ENCODE measurements around the gene EGFLAM. TPM values are rescaled to one million over a fixed set of nuclear protein-coding genes. Genes with fewer than 3 reads are reported as not detected.

The EGFLAM gene
- total RNA-seq, 4 donors from 2014 or later: 6.6 to 13.6 (median 9.8) TPM

- intact Hi-C loops (cut with DNase I): no loop called here
- DNase-seq (ENCODE audit: extremely low spot score): no peak
- peaks cover 14 to 37% (median 31%) of the 10 kb centered on the region in 4 donors for H3K4me1 ChIP-seq
- no peaks in the 10 kb centered on the region for H3K9me3 ChIP-seq
- no peaks in the 10 kb centered on the region for H3K36me3 ChIP-seq
- no peaks in the 10 kb centered on the region for H3K27me3 ChIP-seq
- no peak for TF ChIP-seq EP300 (IDR thresholded peaks at IDR 0.05)
- no peak for TF ChIP-seq CTCF (IDR thresholded peaks at IDR 0.05)
- no peak for TF ChIP-seq POLR2A (IDR thresholded peaks at IDR 0.05; ENCODE audit: low read depth)
- no peak for TF ChIP-seq POLR2AphosphoS5 (IDR thresholded peaks at IDR 0.05)
- no peak overlapping the region for H3K27ac ChIP-seq (replicated peaks in 1 of 4)
- no peak overlapping the region for H3K4me3 ChIP-seq
- 100% methylated on average over 1 of the region's 1 CpG for WGBS
These were observed 173.0 kb downstream of the EGFLAM start for GRCh38 chr5:38431242-38431853.

GRCh38 chr5:38433160-38433861 lies 175.0 kb downstream of the EGFLAM start:
- peak overlapping the region; percentile 32 to 73 (median 48) for H3K27ac ChIP-seq (replicated peaks in 1 of 4)
- intact Hi-C loops (cut with DNase I): no loop called here
- no peak overlapping the region for H3K4me3 ChIP-seq
- TF ChIP-seq CTCF (IDR thresholded peaks at IDR 0.05): peak in 1 of 3 experiments; percentile 43
- TF ChIP-seq POLR2AphosphoS5 (IDR thresholded peaks at IDR 0.05): peak in 1 of 2 donors; percentile 30
- TF ChIP-seq POLR2A (IDR thresholded peaks at IDR 0.05; ENCODE audit: low read depth): no peak
- no peak for DNase-seq (ENCODE audit: extremely low spot score)
- 9% methylated on average over 6 of the region's 6 CpGs for WGBS
- H3K9me3 ChIP-seq: no peaks in the 10 kb centered on the region
- H3K27me3 ChIP-seq: no peaks in the 10 kb centered on the region
- no peaks in the 10 kb centered on the region for H3K36me3 ChIP-seq
- H3K4me1 ChIP-seq: peaks cover 14 to 43% (median 31%) of the 10 kb centered on the region in 4 donors

- Histone ChIP-seq H3K36me3 (no peaks in the 10 kb centered on the region), H3K4me1 (peaks cover 14 to 43% (median 31%) of the 10 kb centered on the region in 4 donors), H3K27ac (replicated peaks in 1 of 4) (peak overlapping the region in 3 of 4 donors; percentile 28 to 73 (median 48)), H3K4me3 (no peak overlapping the region), H3K27me3 (no peaks in the 10 kb centered on the region), H3K9me3 (no peaks in the 10 kb centered on the region)
- peak; percentile 30 to 40 for TF ChIP-seq POLR2AphosphoS5 (IDR thresholded peaks at IDR 0.05)
- no peak for TF ChIP-seq EP300 (IDR thresholded peaks at IDR 0.05)
- 78% methylated on average over 7 of the region's 7 CpGs for WGBS
- intact Hi-C loops (cut with DNase I): no loop called here
- no peak for DNase-seq (ENCODE audit: extremely low spot score)
These were observed 176.8 kb downstream of the EGFLAM start for GRCh38 chr5:38434966-38435705.

GRCh38 chr5:38438757-38439156 lies 180.4 kb downstream of the EGFLAM start:
- 92% methylated on average over 1 of the region's 1 CpG for WGBS
- no peak overlapping the region for H3K4me3 ChIP-seq
- no peaks in the 10 kb centered on the region for H3K36me3 ChIP-seq
- H3K4me1 ChIP-seq: peaks cover 2 to 34% (median 22%) of the 10 kb centered on the region in 4 donors
- TF ChIP-seq EP300 (IDR thresholded peaks at IDR 0.05): no peak
- no peak for DNase-seq (ENCODE audit: extremely low spot score)
- no peaks in the 10 kb centered on the region for H3K27me3 ChIP-seq
- no peak overlapping the region for H3K27ac ChIP-seq (replicated peaks in 1 of 4)
- intact Hi-C loops (cut with DNase I): no loop called here
- H3K9me3 ChIP-seq: no peaks in the 10 kb centered on the region

GRCh38 chr5:38441453-38442246 lies 183.3 kb downstream of the EGFLAM start:
- Histone ChIP-seq H3K36me3 (no peaks in the 10 kb centered on the region), H3K4me3 (no peak overlapping the region), H3K27ac (replicated peaks in 1 of 4) (no peak overlapping the region), H3K4me1 (peaks cover 0 to 24% (median 16%) of the 10 kb centered on the region in 4 donors), H3K27me3 (no peaks in the 10 kb centered on the region), H3K9me3 (no peaks in the 10 kb centered on the region)
- DNase-seq (ENCODE audit: extremely low spot score): no peak
- no peak for TF ChIP-seq EP300 (IDR thresholded peaks at IDR 0.05)
- peak in 2 of 3 experiments; percentile 94 to 97 for TF ChIP-seq CTCF (IDR thresholded peaks at IDR 0.05)
- TF ChIP-seq POLR2A (IDR thresholded peaks at IDR 0.05; ENCODE audit: low read depth): no peak
- peak; percentile 47 to 65 for TF ChIP-seq POLR2AphosphoS5 (IDR thresholded peaks at IDR 0.05)
- intact Hi-C loops (cut with DNase I): loop anchor here (2.0 to 10.0 kb wide), 2 partner anchors 223 to 369 kb away; no protein-coding TSS in a partner anchor
- WGBS: 35% methylated on average over 7 of the region's 9 CpGs

Data from esophagus muscularis mucosa (tissue), 4 donors.